HepG2 (cell line): Measurements from ENCODE around the gene EEFSEC.

Experiments used
- CBFB ChIP-seq: sonication (generic); formaldehyde crosslinking; IDR thresholded peaks from 2 replicates; pipeline ENCODE4 v1.4.0; 2020; ENCODE audit warnings: missing genetic modification reagents
- CTCF ChIP-seq: sonication (generic); formaldehyde crosslinking; IDR thresholded peaks from 2 replicates; pipeline ENCODE4 v1.5.0; 2020; ENCODE audit warnings: mild to moderate bottlenecking, missing genetic modification reagents, moderate library complexity
- EHMT2 ChIP-seq: fragments of 200-600 bp; sonication (generic); IDR thresholded peaks from 2 replicates; pipeline ENCODE4 v1.7.0; 2017; ENCODE audit warnings: antibody characterized with exemption, low read depth, low read length, borderline replicate concordance
- HDAC2 ChIP-seq: sonication (generic); formaldehyde crosslinking; IDR thresholded peaks from 2 replicates; pipeline ENCODE4 v1.4.0; 2020; ENCODE audit warnings: missing genetic modification reagents
- NCOA2 ChIP-seq: sonication (generic); formaldehyde crosslinking; IDR thresholded peaks from 2 replicates; pipeline ENCODE4 v1.8.0; 2022; ENCODE audit warnings: inconsistent platforms
- SP4 ChIP-seq: sonication (generic); formaldehyde crosslinking; IDR thresholded peaks from 2 replicates; pipeline ENCODE4 v1.8.1; 2023; ENCODE audit warnings: mild to moderate bottlenecking, missing genetic modification reagents
- TCF7L2 ChIP-seq: IDR thresholded peaks from 2 replicates; pipeline ENCODE4 v1.6.1; 2011; ENCODE audit warnings: mild to moderate bottlenecking, low read depth, low read length, moderate library complexity
- TEAD2 ChIP-seq: sonication (generic); formaldehyde crosslinking; IDR thresholded peaks from 2 replicates; pipeline ENCODE4 v1.9.0; 2021; ENCODE audit warnings: missing genetic modification reagents
- ZNF446 ChIP-seq: sonication (generic); formaldehyde crosslinking; IDR thresholded peaks from 2 replicates; pipeline ENCODE4 v1.5.0; 2020; ENCODE audit warnings: mild to moderate bottlenecking, missing genetic modification reagents
- ZNF567 ChIP-seq: sonication (generic); formaldehyde crosslinking; IDR thresholded peaks from 2 replicates; pipeline ENCODE4 v1.8.1; 2023; ENCODE audit warnings: mild to moderate bottlenecking, missing genetic modification reagents, borderline replicate concordance
- TF ChIP-seq, protein P1 (sequence below): sonication (generic); formaldehyde crosslinking; IDR thresholded peaks from 2 replicates; pipeline ENCODE4 v1.8.1; 2022; ENCODE audit warnings: low read depth, mild to moderate bottlenecking, missing genetic modification reagents

DNA sequence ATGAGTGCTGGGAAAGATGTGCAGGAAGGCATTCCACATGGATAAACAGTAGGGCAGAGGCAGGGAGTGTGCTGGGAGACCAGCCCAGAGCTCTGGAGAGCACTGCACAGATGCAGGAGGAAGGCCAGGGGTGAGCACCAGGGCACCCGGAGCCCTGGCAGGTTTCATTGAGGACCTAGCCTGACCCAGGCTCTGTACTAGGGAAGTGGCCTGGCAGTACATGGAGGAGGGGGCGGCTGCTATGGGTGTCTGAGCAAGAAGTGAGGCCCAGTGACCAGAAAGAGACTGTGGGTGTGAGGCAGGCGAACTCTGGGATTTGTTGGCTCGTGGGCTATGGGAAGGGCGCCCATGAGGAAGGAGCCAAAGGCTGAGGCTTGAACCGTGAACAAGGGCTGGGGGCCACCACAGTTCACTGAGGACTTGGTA lies 174.3 kb downstream of the EEFSEC start:
- TF ChIP-seq CBFB (CRISPR knock-in tag): no peak
- TF ChIP-seq ZNF446: no peak
- no peak for TF ChIP-seq NCOA2 (CRISPR knock-in tag)
- no peak for TF ChIP-seq HDAC2 (CRISPR knock-in tag)
- no peak for TF ChIP-seq TEAD2
- TF ChIP-seq TCF7L2: no peak
- TF ChIP-seq CTCF: no peak
- TF ChIP-seq SP4 (CRISPR knock-in tag): no peak
- TF ChIP-seq, protein P1, sequence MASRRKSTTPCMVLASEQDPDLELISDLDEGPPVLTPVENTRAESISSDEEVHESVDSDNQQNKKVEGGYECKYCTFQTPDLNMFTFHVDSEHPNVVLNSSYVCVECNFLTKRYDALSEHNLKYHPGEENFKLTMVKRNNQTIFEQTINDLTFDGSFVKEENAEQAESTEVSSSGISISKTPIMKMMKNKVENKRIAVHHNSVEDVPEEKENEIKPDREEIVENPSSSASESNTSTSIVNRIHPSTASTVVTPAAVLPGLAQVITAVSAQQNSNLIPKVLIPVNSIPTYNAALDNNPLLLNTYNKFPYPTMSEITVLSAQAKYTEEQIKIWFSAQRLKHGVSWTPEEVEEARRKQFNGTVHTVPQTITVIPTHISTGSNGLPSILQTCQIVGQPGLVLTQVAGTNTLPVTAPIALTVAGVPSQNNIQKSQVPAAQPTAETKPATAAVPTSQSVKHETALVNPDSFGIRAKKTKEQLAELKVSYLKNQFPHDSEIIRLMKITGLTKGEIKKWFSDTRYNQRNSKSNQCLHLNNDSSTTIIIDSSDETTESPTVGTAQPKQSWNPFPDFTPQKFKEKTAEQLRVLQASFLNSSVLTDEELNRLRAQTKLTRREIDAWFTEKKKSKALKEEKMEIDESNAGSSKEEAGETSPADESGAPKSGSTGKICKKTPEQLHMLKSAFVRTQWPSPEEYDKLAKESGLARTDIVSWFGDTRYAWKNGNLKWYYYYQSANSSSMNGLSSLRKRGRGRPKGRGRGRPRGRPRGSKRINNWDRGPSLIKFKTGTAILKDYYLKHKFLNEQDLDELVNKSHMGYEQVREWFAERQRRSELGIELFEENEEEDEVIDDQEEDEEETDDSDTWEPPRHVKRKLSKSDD: no peak
- TF ChIP-seq EHMT2: no peak
- no peak for TF ChIP-seq ZNF567 (CRISPR knock-in tag)
